Measurements from ENCODE around the gene CHID1. TPM values are rescaled to one million over a fixed set of nuclear protein-coding genes. Genes with fewer than 3 reads are reported as not detected.

Gene CHID1
- total RNA-seq, 1 donor from 2014 or later = 69.4 TPM

GRCh38 chr11:926341-926916 is 15.8 kb upstream of the CHID1 start:
- Histone ChIP-seq H3K4me3 (peak overlapping the region; percentile 82 to 100), H3K9me3 (no peaks in the 10 kb centered on the region), H3K27ac (peak overlapping the region; percentile 86 to 89), H3K27me3 (no peaks in the 10 kb centered on the region), H3K4me1 (peaks cover 5 to 15% of the 10 kb centered on the region in 2 donors), H3K36me3 (no peaks in the 10 kb centered on the region)
- no peak for DNase-seq (ENCODE audit: low spot score in 2 of 2)
- no peak for TF ChIP-seq CTCF (IDR thresholded peaks at IDR 0.05)
- intact Hi-C loops (cut with DNase I) = loop anchor here (5.0 kb wide), 1 partner anchor 79 kb away; no protein-coding TSS in a partner anchor

- TF ChIP-seq CTCF (IDR thresholded peaks at IDR 0.05) = peak; percentile 49 to 98 (median 65)
- Histone ChIP-seq H3K27ac (peak within 1 kb of the TSS; percentile 86 to 89), H3K36me3 (no peaks in the 10 kb centered on the region), H3K27me3 (no peaks in the 10 kb centered on the region), H3K4me3 (peak within 1 kb of the TSS; percentile 82 to 100), H3K9me3 (no peaks in the 10 kb centered on the region), H3K4me1 (peaks cover 0 to 15% of the 10 kb centered on the region in 2 donors)
- DNase-seq (ENCODE audit: low spot score in 2 of 2) = peak; percentile 40 to 93
- intact Hi-C loops (cut with DNase I) = loop anchor here (1.0 to 5.0 kb wide), 2 partner anchors 14 to 78 kb away; no protein-coding TSS in a partner anchor
Measured at GRCh38 chr11:925496-926301, 15.1 kb upstream of the CHID1 start, which contains the start of gene AP2A2. Gene AP2A2 (plus strand): TSS chr11:925870. CDS start chr11:926022, 152 bp downstream.

- intact Hi-C loops (cut with DNase I) = loop anchor here (1.0 to 5.0 kb wide), 2 partner anchors 14 to 78 kb away; no protein-coding TSS in a partner anchor
Measured at GRCh38 chr11:925158-925495, 14.5 kb upstream of the CHID1 start.

GRCh38 chr11:924406-925157 is 14.0 kb upstream of the CHID1 start:
- peaks cover 0 to 15% of the 10 kb centered on the region in 2 donors for H3K4me1 ChIP-seq
- intact Hi-C loops (cut with DNase I) = loop anchor here (1.0 to 5.0 kb wide), 2 partner anchors 13 to 77 kb away; no protein-coding TSS in a partner anchor
- H3K27ac ChIP-seq = peak overlapping the region; percentile 79 to 89
- H3K4me3 ChIP-seq = no peak overlapping the region
- H3K36me3 ChIP-seq = no peaks in the 10 kb centered on the region
- H3K9me3 ChIP-seq = no peaks in the 10 kb centered on the region
- no peaks in the 10 kb centered on the region for H3K27me3 ChIP-seq
- no peak for TF ChIP-seq CTCF (IDR thresholded peaks at IDR 0.05)
- no peak for DNase-seq (ENCODE audit: low spot score in 2 of 2)

More at GRCh38 chr11:925158-925495, 14.5 kb upstream of the CHID1 start:
- Histone ChIP-seq H3K36me3 (no peaks in the 10 kb centered on the region), H3K27ac (peak overlapping the region; percentile 79 to 89), H3K9me3 (no peaks in the 10 kb centered on the region), H3K27me3 (no peaks in the 10 kb centered on the region), H3K4me3 (peak overlapping the region; percentile 82 to 100), H3K4me1 (peaks cover 0 to 15% of the 10 kb centered on the region in 2 donors)
- no peak for DNase-seq (ENCODE audit: low spot score in 2 of 2)
- no peak for TF ChIP-seq CTCF (IDR thresholded peaks at IDR 0.05)

- Histone ChIP-seq H3K4me3 (no peak overlapping the region), H3K27me3 (no peaks in the 10 kb centered on the region), H3K27ac (peak overlapping the region in 1 of 2 donors; percentile 79), H3K9me3 (no peaks in the 10 kb centered on the region), H3K4me1 (peaks cover 0 to 15% of the 10 kb centered on the region in 2 donors), H3K36me3 (no peaks in the 10 kb centered on the region)
- no peak for DNase-seq (ENCODE audit: low spot score in 2 of 2)
- intact Hi-C loops (cut with DNase I) = no loop called here
- no peak for TF ChIP-seq CTCF (IDR thresholded peaks at IDR 0.05)
Measured at GRCh38 chr11:923691-924405, 13.2 kb upstream of the CHID1 start.

All from ascending aorta (tissue), 2 donors.